Neuron (in vitro differentiated cells): ENCODE results near the gene FARP2.

ENCODE experiments used
- H2AFZ ChIP-seq: one replicate; pipeline ENCODE4 v1.6.1; 2013; ENCODE audit warnings: low read depth, mild to moderate bottlenecking, inconsistent platforms, low read length, moderate library complexity
- H3K27me3 ChIP-seq: one replicate; pipeline ENCODE4 v1.6.1; 2013; ENCODE audit warnings: low read length; ENCODE audit not compliant: insufficient read depth
- H3K36me3 ChIP-seq: one replicate; pipeline ENCODE4 v1.6.1; 2013; ENCODE audit warnings: low read length; ENCODE audit not compliant: insufficient read depth
- H3K4me1 ChIP-seq: one replicate; pipeline ENCODE4 v1.6.1; 2013; ENCODE audit warnings: low read length; ENCODE audit not compliant: insufficient read depth
- H3K4me3 ChIP-seq: 2 replicates; pipeline ENCODE4 v1.5.1; 2013; ENCODE audit warnings: mild to moderate bottlenecking, low read length, moderate library complexity
- H3K9me3 ChIP-seq: one replicate; pipeline ENCODE4 v1.6.1; 2013; ENCODE audit warnings: low read length

FARP2 gene

DNA sequence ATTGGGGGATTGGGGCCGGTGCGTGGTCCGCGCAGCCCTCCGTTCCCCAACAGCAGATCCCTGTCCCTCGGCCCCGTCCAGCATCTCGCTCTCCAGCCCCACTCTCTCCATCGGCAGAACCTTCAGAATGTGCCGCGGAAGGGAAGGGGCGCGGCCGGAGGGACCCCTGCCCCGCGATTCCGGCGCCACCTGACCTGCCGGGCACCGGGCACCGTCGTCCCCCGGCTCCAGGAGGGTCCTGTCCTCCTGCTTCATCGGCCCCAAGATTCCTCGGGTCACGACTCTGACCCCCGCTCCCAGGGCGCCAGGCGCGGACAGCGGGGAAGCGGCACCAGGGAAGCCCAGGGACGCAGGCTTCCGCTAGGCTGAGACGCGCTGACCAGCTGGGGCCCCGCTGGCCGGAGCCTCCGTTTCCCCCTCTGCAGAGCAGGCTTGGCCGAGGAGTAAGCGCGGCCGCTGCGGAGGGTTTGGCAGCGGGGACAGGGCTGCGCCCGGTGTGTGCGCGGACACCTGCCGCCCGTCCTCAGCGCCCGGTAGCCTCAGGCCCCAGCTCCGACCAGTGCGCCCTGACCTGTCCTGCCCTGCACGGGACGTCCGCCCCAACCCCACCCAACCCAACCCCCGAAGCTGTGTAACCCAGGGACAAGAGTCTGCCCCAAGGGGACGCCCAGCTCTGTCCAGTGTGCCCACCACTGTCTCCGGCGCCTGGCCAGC, 185.6 kb downstream of the FARP2 start:
- H3K27me3 ChIP-seq = peaks cover 4% of the 10 kb centered on the region

DNA sequence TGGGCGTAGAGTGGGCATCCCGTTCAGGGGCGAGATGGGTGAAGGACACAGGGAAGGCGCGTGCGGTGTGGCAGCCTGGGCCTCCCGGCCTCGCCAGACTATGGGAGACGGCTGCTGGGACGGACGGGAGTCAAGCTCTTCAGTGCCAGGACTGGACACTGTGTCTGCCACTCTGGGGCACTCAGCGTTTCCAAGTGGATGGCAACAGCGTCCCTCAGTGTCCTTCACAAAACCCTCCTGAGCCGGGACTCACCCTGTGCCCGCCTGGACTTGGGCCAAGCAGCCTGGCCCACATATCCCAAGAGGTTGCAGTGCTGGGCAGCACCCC, 186.2 kb downstream of the FARP2 start:
- Histone ChIP-seq H3K27me3 (peaks cover 4% of the 10 kb centered on the region), H3K4me1 (peaks cover 34% of the 10 kb centered on the region), H2AFZ (no peak overlapping the region), H3K36me3 (no peaks in the 10 kb centered on the region), H3K9me3 (no peaks in the 10 kb centered on the region), H3K4me3 (no peak overlapping the region)

More for the DNA sequence above, 185.6 kb downstream of the FARP2 start:
- H3K4me3 ChIP-seq = no peak overlapping the region
- H3K9me3 ChIP-seq = no peaks in the 10 kb centered on the region
- H2AFZ ChIP-seq = no peak overlapping the region
- H3K36me3 ChIP-seq = no peaks in the 10 kb centered on the region
- H3K4me1 ChIP-seq = peaks cover 29% of the 10 kb centered on the region
